ENCODE results near the gene RELA. TPM values are rescaled to one million over a fixed set of nuclear protein-coding genes. Genes with fewer than 3 reads are reported as not detected.

Gene RELA
- polyA plus RNA-seq, 3 donors: 21.3 to 67.9 (median 30.9) TPM

- Histone ChIP-seq H4K20me1 (ENCODE audit: insufficient read depth, low read length) (peaks cover 85% of the 10 kb centered on the region), H3K9me3 (replicated peaks in 1 of 2; ENCODE audit: control insufficient read depth in 1 of 2, insufficient read depth in 1 of 2, low read length in 2 of 2) (no peaks in the 10 kb centered on the region), H3K79me2 (ENCODE audit: insufficient read depth, low read length) (peaks cover 58% of the 10 kb centered on the region), H3K27ac (ENCODE audit: low read depth in 1 of 2, low read length in 2 of 2) (no peak overlapping the region), H3K27me3 (ENCODE audit: control insufficient read depth in 2 of 2, insufficient read depth in 2 of 2, low read length in 2 of 2) (no peaks in the 10 kb centered on the region), H3K4me1 (ENCODE audit: control insufficient read depth in 1 of 2, insufficient read depth in 2 of 2, low read length in 2 of 2) (peaks cover 24 to 48% of the 10 kb centered on the region in 2 donors), H3K36me3 (replicated peaks in 1 of 2; ENCODE audit: control insufficient read depth in 1 of 2, insufficient read depth in 2 of 2, low read length in 2 of 2) (peaks cover 65 to 75% of the 10 kb centered on the region in 2 donors), H2AFZ (ENCODE audit: insufficient read depth, low read depth, low read length, poor library complexity, severe bottlenecking) (no peak overlapping the region), H3K4me3 (replicated peaks in 1 of 3; ENCODE audit: low read depth in 2 of 3, low read length in 3 of 3) (no peak overlapping the region), H3K9ac (ENCODE audit: insufficient read depth, low read length, poor library complexity, severe bottlenecking) (no peak overlapping the region), H3K4me2 (replicated peaks; ENCODE audit: extremely low read depth, low read length, poor library complexity, severe bottlenecking) (no peak overlapping the region)
- Mint-ChIP-seq H3K4me1 (peaks cover 33% of the 10 kb centered on the region), H3K36me3 (peaks cover 58 to 74% of the 10 kb centered on the region in 2 donors), H3K27me3 (ENCODE audit: low read depth in 3 of 3) (no peaks in the 10 kb centered on the region), H3K9me3 (no peaks in the 10 kb centered on the region), H3K4me3 (no peak overlapping the region), H3K27ac (peak overlapping the region in 1 of 7 donors; percentile 10)
- TF ChIP-seq CTCF (IDR thresholded peaks at IDR 0.05): no peak
- intact Hi-C loops (cut with micrococcal nuclease): no loop called here
- no peak for DNase-seq
- WGBS (ENCODE audit: insufficient coverage): 90% methylated on average over 9 of the region's 11 CpGs
Measured at GRCh38 chr11:65644837-65645236, 17.9 kb downstream of the RELA start.

- H3K36me3 Mint-ChIP-seq: peaks cover 51 to 67% of the 10 kb centered on the region in 2 donors
- H3K9me3 Mint-ChIP-seq: no peaks in the 10 kb centered on the region
- 76% methylated on average over 6 of the region's 6 CpGs for whole genome bisulfite sequencing (ENCODE audit: insufficient coverage)
Measured at GRCh38 chr11:65643971-65644370, 18.7 kb downstream of the RELA start.

More at GRCh38 chr11:65643971-65644370, 18.7 kb downstream of the RELA start:
- DNase-seq: no peak
- Histone ChIP-seq H3K27ac (ENCODE audit: low read depth in 1 of 2, low read length in 2 of 2) (no peak overlapping the region), H3K9ac (ENCODE audit: insufficient read depth, low read length, poor library complexity, severe bottlenecking) (no peak overlapping the region), H3K4me2 (replicated peaks; ENCODE audit: extremely low read depth, low read length, poor library complexity, severe bottlenecking) (no peak overlapping the region), H3K9me3 (replicated peaks in 1 of 2; ENCODE audit: control insufficient read depth in 1 of 2, insufficient read depth in 1 of 2, low read length in 2 of 2) (no peaks in the 10 kb centered on the region), H3K27me3 (ENCODE audit: control insufficient read depth in 2 of 2, insufficient read depth in 2 of 2, low read length in 2 of 2) (no peaks in the 10 kb centered on the region), H3K36me3 (replicated peaks in 1 of 2; ENCODE audit: control insufficient read depth in 1 of 2, insufficient read depth in 2 of 2, low read length in 2 of 2) (peaks cover 56 to 66% of the 10 kb centered on the region in 2 donors), H2AFZ (ENCODE audit: insufficient read depth, low read depth, low read length, poor library complexity, severe bottlenecking) (no peak overlapping the region), H3K4me3 (replicated peaks in 1 of 3; ENCODE audit: low read depth in 2 of 3, low read length in 3 of 3) (no peak overlapping the region), H4K20me1 (ENCODE audit: insufficient read depth, low read length) (peaks cover 77% of the 10 kb centered on the region), H3K79me2 (ENCODE audit: insufficient read depth, low read length) (peaks cover 67% of the 10 kb centered on the region), H3K4me1 (ENCODE audit: control insufficient read depth in 1 of 2, insufficient read depth in 2 of 2, low read length in 2 of 2) (peaks cover 33 to 51% of the 10 kb centered on the region in 2 donors)
- no peaks in the 10 kb centered on the region for H3K27me3 Mint-ChIP-seq (ENCODE audit: low read depth in 3 of 3)
- TF ChIP-seq CTCF (IDR thresholded peaks at IDR 0.05): no peak
- peak overlapping the region in 2 of 7 donors; percentile 2 to 42 for H3K27ac Mint-ChIP-seq
- H3K4me1 Mint-ChIP-seq: peaks cover 42% of the 10 kb centered on the region
- H3K4me3 Mint-ChIP-seq: peak overlapping the region in 1 of 2 donors; percentile 45
- intact Hi-C loops (cut with micrococcal nuclease): no loop called here

All from CD14-positive monocyte (primary cell).